ENCODE data around the gene AZIN2. TPM values are rescaled to one million over a fixed set of nuclear protein-coding genes. Genes with fewer than 3 reads are reported as not detected.

AZIN2 gene
- 6.7 and 14.0 TPM in 2 replicates for total RNA-seq

DNA sequence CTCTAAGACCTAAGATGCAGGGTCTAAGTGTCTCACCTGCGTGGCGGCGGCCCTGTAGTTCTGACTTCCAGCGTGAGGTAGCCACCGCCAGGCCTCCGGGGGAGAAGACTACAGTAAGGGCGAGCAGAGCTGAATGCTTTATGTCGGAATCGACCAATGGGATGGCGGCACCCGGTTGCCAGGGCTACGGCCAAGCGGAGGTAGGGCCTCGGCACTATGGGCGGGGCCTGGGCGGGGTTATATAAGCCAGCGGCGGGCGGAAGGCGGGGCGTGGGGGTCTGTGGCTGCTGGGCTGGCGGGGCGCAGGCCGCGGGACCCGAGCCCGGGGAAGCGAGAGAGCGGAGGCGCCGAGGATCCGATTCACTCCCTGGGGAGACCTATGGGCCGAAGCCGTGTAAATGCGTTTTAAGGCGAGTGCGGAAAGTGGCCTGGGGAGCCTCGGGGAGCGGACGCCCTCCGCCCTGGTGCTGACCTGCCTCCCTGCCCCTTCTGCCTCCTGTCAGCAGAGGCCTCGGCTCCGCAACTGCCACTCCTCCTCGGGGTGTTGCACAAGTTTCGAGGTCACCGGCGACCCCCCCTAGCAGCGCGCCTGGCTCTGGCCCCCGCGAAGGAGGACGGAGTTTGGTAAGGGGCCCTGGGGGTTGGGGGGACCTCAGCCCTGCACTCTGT lies at the start of gene AZIN2:
Gene AZIN2 (plus strand): TSS at position 269 of the 669 bp plus-strand sequence. CDS start 1,097 bp downstream, outside the sequence.

DNA sequence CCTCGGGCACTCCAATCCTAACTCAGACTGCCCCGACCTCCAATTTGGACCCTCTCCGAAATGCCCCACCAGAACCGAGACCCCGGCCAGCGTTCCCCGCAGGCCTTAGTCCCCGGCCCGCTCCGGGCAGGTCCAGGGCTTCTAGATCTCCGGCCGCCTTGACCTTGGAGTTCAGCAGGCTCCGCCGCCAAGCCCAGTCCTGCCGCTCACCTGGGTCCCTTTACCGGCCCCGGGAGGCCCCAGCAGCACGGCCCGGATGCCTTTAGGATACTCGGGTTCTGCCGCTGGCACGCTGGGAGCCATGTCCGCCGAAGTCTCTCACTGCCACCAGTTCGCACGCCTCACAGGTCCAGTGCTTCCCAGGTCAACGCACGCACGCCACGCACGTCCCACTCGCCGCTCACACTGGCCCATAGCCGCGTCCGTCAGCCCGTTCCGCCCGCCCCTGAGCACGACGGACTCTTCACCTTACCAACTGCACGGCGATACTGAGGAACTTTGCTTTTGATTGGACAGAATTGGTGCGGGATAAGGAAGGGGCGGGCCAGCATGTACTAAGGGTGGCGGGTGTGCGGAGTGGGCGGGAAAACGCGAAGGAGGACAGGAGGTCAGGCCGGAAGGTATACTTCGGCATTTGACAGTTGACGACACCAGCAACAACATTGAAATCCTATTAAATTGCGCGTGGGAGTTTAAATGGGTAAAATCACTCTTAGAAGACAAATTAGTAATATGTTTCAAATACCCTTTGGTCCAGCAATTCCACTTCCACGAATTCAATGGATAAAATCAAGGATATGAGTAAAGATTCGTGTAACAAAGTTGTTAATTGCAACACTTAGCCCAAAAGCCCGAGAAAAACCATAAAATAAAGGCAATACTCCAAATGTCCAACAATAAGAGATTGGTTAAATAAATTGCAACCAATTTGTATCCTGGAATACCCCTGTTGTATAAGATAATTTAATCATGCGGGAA lies 44.1 kb upstream of the AZIN2 start, which contains the start of gene AK2:
Gene AK2 (minus strand): TSS at position 358 of the 978 bp plus-strand sequence. CDS start 55 bp downstream, at position 303.

Other genes with a start within 250 kb of the AZIN2 start
- gene FNDC5, start 210.2 kb upstream of the AZIN2 start, total RNA-seq, result 1.1 and 4.3 TPM in 2 replicates
- gene HPCA, start 194.7 kb upstream of the AZIN2 start, total RNA-seq, result 0.16 and 0.49 TPM in 2 replicates
- 12.9 and 13.6 TPM in 2 replicates for gene TMEM54, start 179.8 kb upstream of the AZIN2 start, total RNA-seq
- gene RNF19B, start 116.3 kb upstream of the AZIN2 start, total RNA-seq, result 12.3 and 14.1 TPM in 2 replicates
- gene AK2, start 44.3 kb upstream of the AZIN2 start, total RNA-seq, result 118 TPM in 2 replicates
- 5.2 and 7.3 TPM in 2 replicates for gene TRIM62, start 100.9 kb downstream of the AZIN2 start, total RNA-seq
- 15.3 and 15.7 TPM in 2 replicates for gene ZNF362, start 175.3 kb downstream of the AZIN2 start, total RNA-seq
- not detected in 2 replicates for gene A3GALT2, start 239.9 kb downstream of the AZIN2 start, total RNA-seq

Data from hair follicle dermal papilla cell (primary cell).